Panc1 (cell line): ENCODE measurements around the gene ARFGEF3. TPM values are rescaled to one million over a fixed set of nuclear protein-coding genes. Genes with fewer than 3 reads are reported as not detected.

Experiments used
- ATAC-seq: fragments of 200-7000 bp; cut with Tn5 transposase; 2 replicates; pipeline ENCODE4 v1.9.1; 2020; ENCODE audit warnings: mild to moderate bottlenecking, moderate library complexity
- BruUV-seq: library from RNA; stranded (reverse); fragments of 400-500 nt; replicated peaks from 2 replicates; lab custom pipeline; 2021; lab: Mats Ljungman, UMichigan
- CTCF ChIA-PET: fragments of 300-600 bp; sonication (Branson Sonifier 250); formaldehyde crosslinking; loops from one replicate; lab custom pipeline; 2022; ENCODE audit warnings: antibody characterized with exemption; lab: Charles Lee
- POLR2A ChIA-PET: fragments of 300-600 bp; sonication (Branson Sonifier 250); formaldehyde crosslinking; loops from one replicate; lab custom pipeline; 2022; ENCODE audit warnings: antibody characterized with exemption; lab: Charles Lee
- DNase-seq: peaks from one replicate; pipeline ENCODE4 v3.0.0-alpha.2; 2010; ENCODE audit warnings: low read depth, low spot score
- H3K27ac ChIP-seq: 2 replicates; pipeline ENCODE4 v1.5.1; 2011; ENCODE audit warnings: mild to moderate bottlenecking, low read length, inconsistent platforms
- H3K27me3 ChIP-seq: fragments of 200-500 bp; sonication (Bioruptor generic); 2 replicates; pipeline ENCODE4 v1.6.0; 2014; ENCODE audit warnings: low read length, inconsistent platforms; ENCODE audit not compliant: control insufficient read depth, insufficient read depth
- H3K36me3 ChIP-seq: fragments of 200-500 bp; sonication (Bioruptor generic); 2 replicates; pipeline ENCODE4 v1.5.1; 2014; ENCODE audit warnings: inconsistent platforms, mild to moderate bottlenecking, low read length, moderate library complexity; ENCODE audit not compliant: control insufficient read depth, insufficient read depth
- H3K4me1 ChIP-seq: 2 replicates; pipeline ENCODE4 v1.5.1; 2011; ENCODE audit warnings: inconsistent platforms, mild to moderate bottlenecking, low read length, moderate library complexity; ENCODE audit not compliant: control insufficient read depth, insufficient read depth
- H3K4me3 ChIP-seq, 2 experiments: 2 replicates each; pipeline ENCODE4 v1.5.1; 2011 to 2012; ENCODE audit warnings: low read depth in 2 of 2, low read length in 2 of 2, mild to moderate bottlenecking in 2 of 2, inconsistent platforms in 1 of 2, moderate library complexity in 1 of 2
- H3K9me3 ChIP-seq: fragments of 200-500 bp; sonication (Bioruptor generic); 2 replicates; pipeline ENCODE4 v1.5.1; 2014; ENCODE audit warnings: low read depth, mild to moderate bottlenecking, inconsistent platforms, low read length, moderate library complexity; ENCODE audit not compliant: control insufficient read depth, insufficient read depth
- CTCF ChIP-seq: fragments of 450-650 bp; IDR thresholded peaks from 2 replicates; pipeline ENCODE4 v1.5.1; 2017; ENCODE audit warnings: mild to moderate bottlenecking
- POLR2AphosphoS5 ChIP-seq: IDR thresholded peaks from 2 replicates; pipeline ENCODE4 v1.6.1; 2012; ENCODE audit warnings: mild to moderate bottlenecking, low read depth, low read length, moderate library complexity
- REST ChIP-seq, 2 experiments: IDR thresholded peaks; 2 replicates each; pipeline ENCODE4 v1.6.1; 2011 to 2012; ENCODE audit warnings: low read depth in 2 of 2, control low read depth in 1 of 2, low read length in 1 of 2, mild to moderate bottlenecking in 1 of 2, moderate library complexity in 1 of 2; ENCODE audit not compliant: insufficient read depth in 1 of 2
- SIN3A ChIP-seq: IDR thresholded peaks from 2 replicates; pipeline ENCODE4 v1.6.1; 2012; ENCODE audit warnings: low read depth, mild to moderate bottlenecking, low read length, moderate library complexity, borderline replicate concordance; ENCODE audit not compliant: insufficient read depth
- TCF7L2 ChIP-seq: IDR thresholded peaks from 2 replicates; pipeline ENCODE4 v1.6.1; 2011; ENCODE audit warnings: mild to moderate bottlenecking, low read depth, low read length, inconsistent platforms
- in situ Hi-C: cut with HindIII; loops from 2 replicates; pipeline ENCODE4 v1.10.0; 2016; ENCODE audit warnings: low sequenced_read_pairs, low pct_unique_long_range_greater_than_20kb
- intact Hi-C: fragments of 100-400 bp; cut with micrococcal nuclease; formaldehyde crosslinking; loops from one replicate; pipeline ENCODE4 v1.10.0; 2022; ENCODE audit not compliant: unreplicated experiment
- total RNA-seq: library from RNA; stranded (reverse); gene quantifications from one replicate; pipeline ENCODE4 v1.2.1, GENCODE V29; 2021; ENCODE audit not compliant: unreplicated experiment

The ARFGEF3 gene
- total RNA-seq, 1 experiment from 2014 or later = 1.5 TPM

DNA sequence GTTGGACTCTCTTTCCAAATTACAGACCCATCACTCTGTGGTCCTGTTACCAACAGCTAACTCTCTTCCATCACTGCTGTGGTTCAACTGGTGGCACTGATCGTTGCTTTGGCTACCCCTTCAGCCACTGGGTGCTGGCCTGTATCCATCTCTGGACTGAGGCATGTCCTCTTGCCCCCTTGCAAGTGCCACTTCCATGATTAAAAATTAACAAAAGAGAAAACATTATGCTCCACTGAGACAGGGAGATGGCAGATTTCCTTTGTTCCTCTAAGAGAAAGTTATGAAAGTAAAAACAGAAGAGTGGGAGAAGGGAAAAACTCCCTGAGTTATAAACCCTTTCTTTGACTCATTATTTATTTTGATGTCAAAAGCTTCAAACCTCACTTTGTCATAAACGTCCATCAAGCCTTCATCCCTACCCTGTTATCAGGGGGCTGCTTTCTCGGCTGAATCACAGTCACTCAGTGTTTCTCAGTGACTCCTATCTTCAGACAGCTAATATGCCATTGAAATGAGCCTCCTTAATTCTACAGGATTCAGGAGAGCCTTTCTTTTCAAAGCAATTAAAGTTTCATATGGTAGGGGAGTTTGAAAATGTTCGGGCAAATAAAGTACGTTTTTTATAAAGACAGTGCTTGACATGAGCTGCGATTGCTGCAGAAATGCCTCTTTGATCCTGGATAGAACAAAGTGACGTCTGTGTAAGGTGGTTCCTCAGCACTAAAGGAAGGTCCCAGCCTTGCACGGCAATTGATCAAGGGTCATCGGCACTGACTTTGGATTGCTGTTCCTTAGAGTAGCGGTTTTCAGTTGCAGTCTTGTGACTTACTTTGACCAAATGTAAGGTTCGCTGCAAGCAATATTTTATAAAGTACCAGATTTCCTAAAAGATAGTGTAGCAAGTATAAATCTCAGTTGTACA is 106.5 kb downstream of the ARFGEF3 start:
- no peak overlapping the region for H3K27ac ChIP-seq
- no peaks in the 10 kb centered on the region for H3K9me3 ChIP-seq
- H3K27me3 ChIP-seq = no peaks in the 10 kb centered on the region
- intact Hi-C loops (no loop called here), in situ Hi-C loops (no loop called here)
- TF ChIP-seq POLR2AphosphoS5 (no peak), CTCF (no peak), TCF7L2 (no peak), SIN3A (no peak), REST (IDR thresholded peaks at IDR 0.05; ENCODE audit: insufficient read depth in 1 of 2, low read depth in 2 of 2, low read length in 1 of 2) (no peak)
- ATAC-seq = no peak
- no peaks in the 10 kb centered on the region for H3K36me3 ChIP-seq
- no TSS peak for BruUV-seq
- POLR2A ChIA-PET = no interaction called here
- DNase-seq = no peak
- H3K4me3 ChIP-seq = no peak overlapping the region
- CTCF ChIA-PET = no interaction called here
- H3K4me1 ChIP-seq = no peaks in the 10 kb centered on the region

DNA sequence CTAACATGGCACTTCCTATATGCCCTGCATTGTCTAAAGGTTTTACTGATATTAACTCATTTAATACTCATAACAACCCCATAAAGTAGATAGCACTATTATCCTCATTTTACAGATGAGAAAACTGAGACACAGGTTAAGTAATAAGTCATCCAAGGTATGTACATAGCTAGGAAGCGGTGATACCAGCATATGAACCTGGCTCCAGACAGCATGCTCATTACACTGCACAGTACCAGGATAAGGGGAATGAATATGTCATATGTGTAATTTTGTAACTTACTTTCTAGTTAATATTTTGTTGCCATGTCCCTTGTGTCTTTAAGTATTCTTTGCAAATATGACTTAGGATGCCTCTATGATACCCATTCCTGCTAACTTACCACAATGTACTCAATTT is 109.7 kb downstream of the ARFGEF3 start:
- CTCF ChIA-PET = no interaction called here
- in situ Hi-C loops = no loop called here
- no peak overlapping the region for H3K27ac ChIP-seq
- intact Hi-C loops = no loop called here
- no TSS peak for BruUV-seq
- DNase-seq (no peak), ATAC-seq (no peak)
- no peak overlapping the region for H3K4me3 ChIP-seq
- H3K9me3 ChIP-seq = no peaks in the 10 kb centered on the region
- no peak for TF ChIP-seq REST (IDR thresholded peaks at IDR 0.05; ENCODE audit: insufficient read depth in 1 of 2, low read depth in 2 of 2, low read length in 1 of 2)
- TF ChIP-seq TCF7L2 = no peak
- TF ChIP-seq SIN3A = no peak
- TF ChIP-seq CTCF = no peak
- TF ChIP-seq POLR2AphosphoS5 = no peak
- POLR2A ChIA-PET = no interaction called here
- no peaks in the 10 kb centered on the region for H3K4me1 ChIP-seq
- no peaks in the 10 kb centered on the region for H3K36me3 ChIP-seq
- no peaks in the 10 kb centered on the region for H3K27me3 ChIP-seq
